Keratinocyte (primary cell): Measurements from ENCODE around the gene RTN4R. TPM values are rescaled to one million over a fixed set of nuclear protein-coding genes. Genes with fewer than 3 reads are reported as not detected.

Experiments
- DNase-seq: peaks from one replicate; pipeline ENCODE4 v3.0.0-alpha.2; 2011; ENCODE audit warnings: low read depth, missing footprints, low spot score
- FAIRE-seq: peaks from 2 replicates; lab custom pipeline; 2011; peaks lifted over from hg19 to GRCh38; lab: Jason Lieb, UNC
- H2AFZ ChIP-seq: 2 replicates; pipeline ENCODE4 v1.6.0; 2012; ENCODE audit warnings: low read length, control low read depth, inconsistent platforms; ENCODE audit not compliant: control insufficient read depth
- H3K27ac ChIP-seq: 2 replicates; pipeline ENCODE4 v1.5.1; 2011; ENCODE audit warnings: low read length; ENCODE audit not compliant: control insufficient read depth, insufficient read depth
- H3K27me3 ChIP-seq: 3 replicates; pipeline ENCODE4 v1.6.0; 2011; ENCODE audit warnings: low read length; ENCODE audit not compliant: control insufficient read depth, insufficient read depth; ENCODE audit errors: extremely low read depth
- H3K36me3 ChIP-seq, 2 experiments: 2 replicates in 1 of 2; 3 replicates in 1 of 2; pipeline ENCODE4 v1.5.1; 2011; ENCODE audit warnings: low read length in 2 of 2, mild to moderate bottlenecking in 1 of 2; ENCODE audit not compliant: control insufficient read depth in 2 of 2, insufficient read depth in 2 of 2; ENCODE audit errors: extremely low read depth in 1 of 2
- H3K4me1 ChIP-seq: 3 replicates; pipeline ENCODE4 v1.5.1; 2011; ENCODE audit warnings: low read length; ENCODE audit not compliant: control insufficient read depth, insufficient read depth; ENCODE audit errors: extremely low read depth
- H3K4me2 ChIP-seq: 3 replicates; pipeline ENCODE4 v1.6.0; 2011; ENCODE audit warnings: low read depth, low read length; ENCODE audit not compliant: control insufficient read depth, insufficient read depth; ENCODE audit errors: extremely low read depth
- H3K4me3 ChIP-seq, 3 experiments: fragments of 200-600 bp in 1 of 3; sonication (generic) in 1 of 3; 2 replicates in 2 of 3; 3 replicates in 1 of 3; pipeline ENCODE4 v1.5.1; 2011 to 2016; ENCODE audit warnings: low read length in 3 of 3, mild to moderate bottlenecking in 3 of 3, control low read depth in 2 of 3, inconsistent platforms in 1 of 3, low read depth in 1 of 3, mixed read lengths in 1 of 3, mixed run types in 1 of 3, moderate library complexity in 1 of 3; ENCODE audit not compliant: control insufficient read depth in 2 of 3, insufficient read depth in 2 of 3; ENCODE audit errors: extremely low read depth in 1 of 3
- H3K79me2 ChIP-seq: 2 replicates; pipeline ENCODE4 v1.6.0; 2012; ENCODE audit warnings: low read length; ENCODE audit not compliant: control insufficient read depth, insufficient read depth
- H3K9ac ChIP-seq: 3 replicates; pipeline ENCODE4 v1.6.0; 2011; ENCODE audit warnings: low read length; ENCODE audit not compliant: control insufficient read depth, insufficient read depth; ENCODE audit errors: extremely low read depth
- H3K9me1 ChIP-seq: 3 replicates; pipeline ENCODE4 v1.6.0; 2011; ENCODE audit warnings: low read length; ENCODE audit not compliant: control insufficient read depth, insufficient read depth; ENCODE audit errors: extremely low read depth
- H3K9me3 ChIP-seq: 2 replicates; pipeline ENCODE4 v1.5.1; 2012; ENCODE audit warnings: low read depth, low read length; ENCODE audit not compliant: control insufficient read depth
- H4K20me1 ChIP-seq: 3 replicates; pipeline ENCODE4 v1.6.0; 2011; ENCODE audit warnings: low read length; ENCODE audit not compliant: control insufficient read depth, insufficient read depth; ENCODE audit errors: extremely low read depth
- CTCF ChIP-seq, 3 experiments: IDR thresholded peaks in 1 of 3; conservative IDR thresholded peaks in 1 of 3; optimal IDR thresholded peaks in 1 of 3; 2 replicates in 2 of 3; 3 replicates in 1 of 3; pipeline versions ENCODE3 to v1.5.1; 2011; ENCODE audit warnings: low read length in 3 of 3, mild to moderate bottlenecking in 3 of 3, moderate library complexity in 2 of 3, control low read depth in 1 of 3, inconsistent platforms in 1 of 3; ENCODE audit not compliant: insufficient read depth in 2 of 3; ENCODE audit errors: extremely low read depth in 1 of 3
- EZH2 ChIP-seq: IDR thresholded peaks from one replicate; pipeline ENCODE4 v1.6.1; 2012; ENCODE audit warnings: inconsistent platforms, mild to moderate bottlenecking, low read length, moderate library complexity
- dilution Hi-C: fragments of 300-500 bp; cut with MboI; formaldehyde crosslinking; loops from one replicate; pipeline ENCODE4 v1.7.0; 2020; ENCODE audit warnings: low sequenced_read_pairs; ENCODE audit not compliant: extremely low pct_ligation_motif_present
- polyA plus RNA-seq, 5 experiments: library from polyadenylated mRNA; depleted of rRNA in 3 of 5; stranded (reverse) in 3 of 5; stranded (forward) in 1 of 5; unstranded in 1 of 5; fragments of >200 nt; gene quantifications; 1 replicate in 1 of 5; 2 replicates in 3 of 5; 3 replicates in 1 of 5; pipeline versions ENCODE4 v1.2.1 to v1.2.3, GENCODE V29; 2011 to 2012; ENCODE audit warnings: missing spikeins in 2 of 5, low read depth in 1 of 5, low replicate concordance in 1 of 5

RTN4R gene
- polyA plus RNA-seq, 1 donor (not counting 4 experiments of a cell fraction or from before 2014, with no cell fraction given), result 2.5 TPM

- Histone ChIP-seq H3K27ac (no peak overlapping the region), H3K9ac (no peak overlapping the region), H3K36me3 (no peaks in the 10 kb centered on the region), H4K20me1 (no peaks in the 10 kb centered on the region), H3K4me2 (no peak overlapping the region), H3K4me3 (no peak overlapping the region), H3K9me1 (no peaks in the 10 kb centered on the region), H3K9me3 (no peaks in the 10 kb centered on the region), H3K27me3 (no peaks in the 10 kb centered on the region), H3K79me2 (no peaks in the 10 kb centered on the region), H2AFZ (no peak overlapping the region), H3K4me1 (peaks cover 11% of the 10 kb centered on the region)
- DNase-seq, result no peak
- no peak for TF ChIP-seq CTCF (optimal IDR thresholded peaks at IDR 0.05 in 1 of 3, IDR thresholded peaks at IDR 0.05 in 1 of 3, conservative IDR thresholded peaks at IDR 0.05 in 1 of 3; ENCODE audit: extremely low read depth in 1 of 3, insufficient read depth in 2 of 3, low read length in 3 of 3)
- no peak for TF ChIP-seq EZH2
- FAIRE-seq, result no peak
- dilution Hi-C loops, result no loop called here
Measured at GRCh38 chr22:20199906-20200305, 68.2 kb downstream of the RTN4R start.

- no peak overlapping the region for H3K27ac ChIP-seq
- DNase-seq (no peak), FAIRE-seq (no peak)
- peaks cover 10% of the 10 kb centered on the region for H3K4me1 ChIP-seq
- no peak overlapping the region for H3K9ac ChIP-seq
- no peak overlapping the region for H3K4me3 ChIP-seq
- no peak for TF ChIP-seq CTCF (optimal IDR thresholded peaks at IDR 0.05 in 1 of 3, IDR thresholded peaks at IDR 0.05 in 1 of 3, conservative IDR thresholded peaks at IDR 0.05 in 1 of 3; ENCODE audit: extremely low read depth in 1 of 3, insufficient read depth in 2 of 3, low read length in 3 of 3)
- no peak for TF ChIP-seq EZH2
- dilution Hi-C loops, result no loop called here
- H3K36me3 ChIP-seq, result no peaks in the 10 kb centered on the region
- no peaks in the 10 kb centered on the region for H3K9me3 ChIP-seq
- H3K79me2 ChIP-seq, result no peaks in the 10 kb centered on the region
- no peak overlapping the region for H2AFZ ChIP-seq
- no peaks in the 10 kb centered on the region for H3K27me3 ChIP-seq
- H3K9me1 ChIP-seq, result no peaks in the 10 kb centered on the region
- no peaks in the 10 kb centered on the region for H4K20me1 ChIP-seq
- no peak overlapping the region for H3K4me2 ChIP-seq
Measured at GRCh38 chr22:20199413-20199842, 68.7 kb downstream of the RTN4R start.
